Left ventricle myocardium inferior (tissue), 1 donor: ENCODE measurements around the gene ZNF358. TPM values are rescaled to one million over a fixed set of nuclear protein-coding genes. Genes with fewer than 3 reads are reported as not detected.

Experiments
- DNase-seq: peaks from one replicate; pipeline ENCODE4 v3.0.0-alpha.2; 2020
- H3K27ac ChIP-seq: fragments of 200-600 bp; replicated peaks from 2 replicates; pipeline ENCODE4 v1.8.0; 2021
- H3K27me3 ChIP-seq: fragments of 200-600 bp; 2 replicates; pipeline ENCODE4 v1.8.0; 2021; ENCODE audit warnings: low read depth
- H3K36me3 ChIP-seq: fragments of 200-600 bp; 2 replicates; pipeline ENCODE4 v1.8.0; 2021
- H3K4me1 ChIP-seq: fragments of 200-600 bp; 2 replicates; pipeline ENCODE4 v1.8.0; 2021
- H3K4me3 ChIP-seq: fragments of 200-600 bp; 2 replicates; pipeline ENCODE4 v1.8.0; 2021; ENCODE audit warnings: mild to moderate bottlenecking, moderate library complexity
- H3K9me3 ChIP-seq: fragments of 200-600 bp; replicated peaks from 2 replicates; pipeline ENCODE4 v1.8.0; 2021
- CTCF ChIP-seq: fragments of 200-600 bp; IDR thresholded peaks from 2 replicates; pipeline ENCODE4 v1.8.0; 2021; ENCODE audit warnings: antibody characterized with exemption, mild to moderate bottlenecking, borderline replicate concordance
- intact Hi-C: fragments of 100-400 bp; cut with micrococcal nuclease; formaldehyde crosslinking; loops from one replicate; pipeline ENCODE4 v1.11.0; 2022
- total RNA-seq: library from RNA; stranded (reverse); fragmentation: NEBNext Ultra II Directional; extraction: Animal tissue kit (Norgen Biotek cat#: 25700); gene quantifications from one replicate; pipeline ENCODE4 v1.2.1, GENCODE V29; 2021
- donor health status: DM: no; HTN: yes; CAD: no; lungs with severe emphysema.

The ZNF358 gene
- total RNA-seq, 1 donor from 2014 or later = 88.5 TPM

GRCh38 chr19:7539827-7540425 is 24.0 kb downstream of the ZNF358 start:
- no peak for DNase-seq
- no peak for TF ChIP-seq CTCF
- Histone ChIP-seq H3K4me1 (peaks cover 18% of the 10 kb centered on the region), H3K36me3 (peaks cover 71% of the 10 kb centered on the region), H3K9me3 (no peaks in the 10 kb centered on the region), H3K27me3 (no peaks in the 10 kb centered on the region), H3K4me3 (no peak overlapping the region), H3K27ac (no peak overlapping the region)
- intact Hi-C loops = no loop called here

- H3K36me3 ChIP-seq = peaks cover 71% of the 10 kb centered on the region
- DNase-seq = no peak
- intact Hi-C loops = no loop called here
Measured at GRCh38 chr19:7540761-7541474, 25.0 kb downstream of the ZNF358 start.

GRCh38 chr19:7541475-7541824 is 25.5 kb downstream of the ZNF358 start:
- H3K36me3 ChIP-seq = peaks cover 71% of the 10 kb centered on the region
- no peaks in the 10 kb centered on the region for H3K9me3 ChIP-seq
- no peak for TF ChIP-seq CTCF
- H3K27ac ChIP-seq = no peak overlapping the region
- DNase-seq = no peak
- no peaks in the 10 kb centered on the region for H3K27me3 ChIP-seq
- intact Hi-C loops = no loop called here
- peaks cover 3% of the 10 kb centered on the region for H3K4me1 ChIP-seq
- H3K4me3 ChIP-seq = no peak overlapping the region

More at GRCh38 chr19:7540761-7541474, 25.0 kb downstream of the ZNF358 start:
- Histone ChIP-seq H3K4me1 (peaks cover 8% of the 10 kb centered on the region), H3K27me3 (no peaks in the 10 kb centered on the region), H3K4me3 (no peak overlapping the region), H3K27ac (no peak overlapping the region), H3K9me3 (no peaks in the 10 kb centered on the region)
- TF ChIP-seq CTCF = no peak

- Histone ChIP-seq H3K4me3 (no peak overlapping the region), H3K27ac (no peak overlapping the region)
Measured at GRCh38 chr19:7541828-7542443, 26.0 kb downstream of the ZNF358 start.

More at GRCh38 chr19:7541828-7542443, 26.0 kb downstream of the ZNF358 start:
- no peak for TF ChIP-seq CTCF
- intact Hi-C loops = no loop called here
- DNase-seq = no peak
- Histone ChIP-seq H3K9me3 (no peaks in the 10 kb centered on the region), H3K27me3 (no peaks in the 10 kb centered on the region), H3K4me1 (no peaks in the 10 kb centered on the region), H3K36me3 (peaks cover 68% of the 10 kb centered on the region)
